Cardiac fibroblast (primary cell): ENCODE results near the gene SUPT3H.
"Not testable (repeated sequence)": the region's sequence is repeated elsewhere in the genome, so short reads cannot be mapped to it uniquely, and the experiment has no call there.

ENCODE experiments used
- DNase-seq, 2 donors: peaks; one replicate each; pipeline versions ENCODE4 v3.0.0 to v3.0.0-alpha.2; 2010; ENCODE audit warnings: low read depth in 2 of 2
- H3K4me3 ChIP-seq, 2 donors: replicated peaks in 1 of 2; 1 replicate in 1 of 2; 2 replicates in 1 of 2; pipeline ENCODE4 v1.5.1; 2011; ENCODE audit warnings: low read depth in 2 of 2, low read length in 2 of 2, mild to moderate bottlenecking in 2 of 2, moderate library complexity in 1 of 2
- CTCF ChIP-seq: IDR thresholded peaks from one replicate; pipeline ENCODE4 v1.5.1; 2011; ENCODE audit warnings: low read depth, mild to moderate bottlenecking, low read length, inconsistent platforms

The SUPT3H gene

GRCh38 chr6:45072016-45072415 lies 305.7 kb downstream of the SUPT3H start:
- no peak for TF ChIP-seq CTCF
- H3K4me3 ChIP-seq = no peak overlapping the region
- peak; percentile 64 to 69 for DNase-seq

- DNase-seq = no peak
- no peak for TF ChIP-seq CTCF
- no peak overlapping the region for H3K4me3 ChIP-seq
Measured at GRCh38 chr6:45069091-45069490, 308.6 kb downstream of the SUPT3H start.

- not testable (repeated sequence) for DNase-seq
Measured at GRCh38 chr6:45067446-45067845, 310.3 kb downstream of the SUPT3H start.

GRCh38 chr6:45062659-45063058 lies 315.1 kb downstream of the SUPT3H start:
- not testable (repeated sequence) for DNase-seq, H3K4me3 ChIP-seq

More at GRCh38 chr6:45067446-45067845, 310.3 kb downstream of the SUPT3H start:
- H3K4me3 ChIP-seq = not testable (repeated sequence)

- no peak for DNase-seq
- no peak for TF ChIP-seq CTCF
- H3K4me3 ChIP-seq = no peak overlapping the region
Measured at GRCh38 chr6:45057711-45058110, 320.0 kb downstream of the SUPT3H start.

- H3K4me3 ChIP-seq = no peak overlapping the region
- no peak for TF ChIP-seq CTCF
- peak in 1 of 2 donors; percentile 45 for DNase-seq
Measured at GRCh38 chr6:45054610-45055009, 323.1 kb downstream of the SUPT3H start.

GRCh38 chr6:45052325-45052724 lies 325.4 kb downstream of the SUPT3H start:
- no peak for DNase-seq
- H3K4me3 ChIP-seq = no peak overlapping the region
- TF ChIP-seq CTCF = no peak

- no peak overlapping the region for H3K4me3 ChIP-seq
- DNase-seq = peak; percentile 25 to 54
- TF ChIP-seq CTCF = no peak
Measured at GRCh38 chr6:45049188-45049843, 328.4 kb downstream of the SUPT3H start.
